Cardiac muscle cell (in vitro differentiated cells and primary cell): ENCODE results near the gene COL16A1. TPM values are rescaled to one million over a fixed set of nuclear protein-coding genes. Genes with fewer than 3 reads are reported as not detected.

Experiments
- DNase-seq, 2 donors: peaks; one replicate each; pipeline versions ENCODE4 v3.0.0 to v3.0.0-alpha.2; 2010 to 2017; ENCODE audit warnings: low read depth in 1 of 2, low spot score in 1 of 2
- H3K27ac ChIP-seq: fragments of 200-600 bp; sonication (generic); 2 replicates; pipeline ENCODE4 v1.5.1; 2016
- H3K27me3 ChIP-seq: fragments of 200-600 bp; sonication (generic); 2 replicates; pipeline ENCODE4 v1.6.0; 2016; ENCODE audit warnings: control low read depth
- H3K36me3 ChIP-seq: fragments of 200-600 bp; sonication (generic); 2 replicates; pipeline ENCODE4 v1.5.1; 2016; ENCODE audit warnings: control low read depth
- H3K4me1 ChIP-seq: fragments of 200-600 bp; sonication (generic); 2 replicates; pipeline ENCODE4 v1.8.1; 2017; ENCODE audit warnings: low read depth, mild to moderate bottlenecking, mixed run types
- H3K4me3 ChIP-seq: fragments of 200-600 bp; sonication (generic); 2 replicates; pipeline ENCODE4 v1.5.1; 2016; ENCODE audit warnings: mild to moderate bottlenecking
- H3K9me3 ChIP-seq: fragments of 200-600 bp; sonication (generic); 2 replicates; pipeline ENCODE4 v1.5.1; 2017; ENCODE audit warnings: low read depth, mild to moderate bottlenecking, control low read depth
- CTCF ChIP-seq: IDR thresholded peaks from 2 replicates; pipeline ENCODE4 v1.5.1; 2012; ENCODE audit warnings: low read depth, mild to moderate bottlenecking, low read length
- polyA plus RNA-seq: library from polyadenylated mRNA; unstranded; fragments of >200 nt; fragmentation: Nextera tagmentation; extraction: Ambion mirVana; gene quantifications from 2 replicates; pipeline ENCODE4 v1.2.1, GENCODE V29; 2016
- total RNA-seq: library from RNA; depleted of rRNA; stranded (reverse); fragments of >200 nt; gene quantifications from 2 replicates; pipeline ENCODE4 v1.2.3, GENCODE V29; 2016

COL16A1 gene
- total and polyA plus RNA-seq, 2 experiments from 2014 or later = 119 to 120 TPM

DNA sequence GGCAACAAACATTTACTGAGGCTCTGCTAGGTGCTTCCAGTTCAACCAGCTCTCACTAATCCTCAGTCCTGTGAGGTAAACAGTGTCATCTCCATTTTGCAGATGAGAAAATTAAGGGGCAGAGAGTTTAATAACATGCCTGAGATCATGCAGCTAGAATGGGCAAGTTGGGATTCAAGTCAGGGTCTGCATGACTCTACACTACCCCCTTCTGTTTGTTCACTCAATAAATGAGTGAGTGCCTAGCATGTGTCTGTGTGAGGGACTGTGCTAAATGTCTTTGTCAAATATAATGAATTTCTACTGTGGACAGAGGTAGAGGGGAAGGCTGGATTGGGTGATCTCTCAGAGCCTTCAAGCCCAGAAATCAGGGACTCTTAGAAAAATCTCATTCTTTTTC lies 63.6 kb downstream of the COL16A1 start:
- no peak overlapping the region for H3K4me3 ChIP-seq
- no peaks in the 10 kb centered on the region for H3K36me3 ChIP-seq
- peaks cover 12% of the 10 kb centered on the region for H3K4me1 ChIP-seq
- H3K9me3 ChIP-seq = no peaks in the 10 kb centered on the region
- DNase-seq = no peak
- no peak overlapping the region for H3K27ac ChIP-seq
- no peak for TF ChIP-seq CTCF
- no peaks in the 10 kb centered on the region for H3K27me3 ChIP-seq

DNA sequence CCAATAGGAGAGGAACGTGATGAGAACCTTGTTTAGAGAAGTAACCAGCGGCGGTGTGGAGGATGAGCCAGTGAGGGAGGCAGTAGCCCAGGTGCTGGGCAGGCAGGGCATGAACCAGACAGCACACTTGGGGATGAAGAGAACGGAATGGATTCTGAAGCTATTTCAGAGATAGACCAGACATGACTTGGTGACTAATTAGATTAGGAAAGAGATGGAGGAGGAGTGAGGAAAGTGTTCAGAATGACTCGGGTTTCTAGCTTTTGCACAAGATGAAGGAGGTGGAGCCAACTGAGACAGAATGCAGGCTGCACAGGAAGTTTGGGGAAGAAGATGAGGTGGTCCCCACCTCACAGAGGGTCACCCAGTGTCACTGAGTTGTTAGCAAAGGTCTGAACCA lies 64.3 kb downstream of the COL16A1 start:
- Histone ChIP-seq H3K36me3 (no peaks in the 10 kb centered on the region), H3K9me3 (no peaks in the 10 kb centered on the region), H3K4me3 (no peak overlapping the region), H3K27me3 (no peaks in the 10 kb centered on the region), H3K4me1 (peaks cover 12% of the 10 kb centered on the region), H3K27ac (no peak overlapping the region)
- no peak for TF ChIP-seq CTCF
- peak in 1 of 2 donors; percentile 76 for DNase-seq

DNA sequence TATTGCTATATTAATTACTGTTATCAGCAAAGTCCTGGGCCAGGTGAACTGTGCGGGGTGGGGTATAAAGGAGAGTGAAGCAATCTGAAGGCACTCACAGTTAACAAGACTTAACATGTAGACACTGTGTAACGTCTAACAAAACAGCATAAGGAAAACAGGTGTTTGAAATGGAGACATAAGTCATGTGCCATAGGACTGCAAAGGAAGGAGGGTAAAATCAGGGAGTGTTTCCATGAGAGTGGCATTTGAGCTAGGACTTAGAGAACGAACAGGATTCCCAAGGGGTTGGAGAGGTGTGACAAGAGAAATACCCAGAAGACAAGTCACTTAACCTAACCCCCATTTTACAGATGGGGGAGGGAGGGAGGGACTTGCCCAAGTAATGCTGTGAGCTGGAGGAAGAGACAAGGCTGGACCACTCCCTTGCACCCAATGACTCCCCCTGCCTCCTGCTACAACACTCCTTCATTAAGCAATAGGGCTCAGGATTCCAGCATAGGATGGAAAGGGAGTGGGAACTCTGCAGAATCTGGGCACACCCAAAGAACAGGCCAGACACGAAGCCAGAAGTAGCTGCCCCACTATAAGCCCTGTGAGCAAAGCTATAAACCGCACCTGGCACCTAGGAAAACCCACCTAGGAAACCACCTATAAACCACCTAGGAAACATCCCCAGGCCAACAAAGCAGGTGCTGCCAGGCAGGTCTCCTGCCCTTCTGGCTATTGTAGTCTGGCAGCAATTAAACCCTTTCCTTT lies 65.7 kb downstream of the COL16A1 start:
- H3K4me3 ChIP-seq = no peak overlapping the region
- no peak for TF ChIP-seq CTCF
- H3K27ac ChIP-seq = no peak overlapping the region
- no peaks in the 10 kb centered on the region for H3K9me3 ChIP-seq
- H3K4me1 ChIP-seq = peaks cover 3% of the 10 kb centered on the region
- no peak for DNase-seq
- H3K27me3 ChIP-seq = no peaks in the 10 kb centered on the region
- peaks cover 2% of the 10 kb centered on the region for H3K36me3 ChIP-seq

- Histone ChIP-seq H3K36me3 (peaks cover 8% of the 10 kb centered on the region), H3K27ac (no peak overlapping the region), H3K9me3 (no peaks in the 10 kb centered on the region), H3K27me3 (no peaks in the 10 kb centered on the region), H3K4me3 (no peak overlapping the region), H3K4me1 (peaks cover 6% of the 10 kb centered on the region)
- peak; percentile 18 to 28 for DNase-seq
- TF ChIP-seq CTCF = peak; percentile 49
Observed at GRCh38 chr1:31633117-31633516, 70.7 kb downstream of the COL16A1 start.

DNA sequence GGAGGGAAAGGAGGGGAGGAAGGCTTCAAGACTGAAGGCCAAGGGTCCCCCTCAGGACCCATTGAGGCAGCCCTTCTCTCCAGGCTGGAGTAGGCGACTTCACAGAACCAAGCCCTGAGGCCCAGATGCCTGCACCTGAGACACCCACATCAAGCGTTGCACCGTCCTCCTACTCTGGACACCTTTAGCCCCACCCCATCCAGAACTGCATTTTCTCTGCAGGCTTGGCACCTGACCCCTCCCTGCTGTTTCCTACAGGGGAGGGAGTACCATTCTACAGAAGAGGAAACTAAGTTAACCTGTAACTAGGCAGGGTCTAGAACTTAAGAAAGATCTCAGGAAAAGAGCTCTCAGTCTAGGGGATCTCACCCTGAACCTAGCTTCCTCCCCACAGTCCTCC lies 71.2 kb downstream of the COL16A1 start:
- H3K36me3 ChIP-seq = peaks cover 8% of the 10 kb centered on the region
- no peaks in the 10 kb centered on the region for H3K27me3 ChIP-seq
- TF ChIP-seq CTCF = no peak
- DNase-seq = no peak
- H3K27ac ChIP-seq = no peak overlapping the region
- peaks cover 8% of the 10 kb centered on the region for H3K4me1 ChIP-seq
- H3K4me3 ChIP-seq = no peak overlapping the region
- H3K9me3 ChIP-seq = no peaks in the 10 kb centered on the region
